Middle frontal gyrus (tissue), 1 donor: Measurements from ENCODE around the gene RHCE.
"Not testable (repeated sequence)": the region's sequence is repeated elsewhere in the genome, so short reads cannot be mapped to it uniquely, and the experiment has no call there.

Source experiments
- DNase-seq: peaks from one replicate; pipeline ENCODE4 v3.0.0-alpha.2; 2015; ENCODE audit warnings: low spot score; ENCODE audit errors: extremely low spot score

The RHCE gene

GRCh38 chr1:25420715-25421114 is at the start of gene RHCE:
RHCE (minus strand) TSS chr1:25420825; CDS start chr1:25420786, 39 bp downstream.
- not testable (repeated sequence) for DNase-seq

- DNase-seq: no peak
These were observed 48.6 kb upstream of the RHCE start for GRCh38 chr1:25469177-25469576.

- no peak for DNase-seq
These were observed 47.4 kb upstream of the RHCE start for GRCh38 chr1:25468033-25468432.

GRCh38 chr1:25467616-25468015 is 47.0 kb upstream of the RHCE start:
- DNase-seq: no peak

- no peak for DNase-seq
These were observed 46.6 kb upstream of the RHCE start for GRCh38 chr1:25467193-25467592.

GRCh38 chr1:25462732-25463131 is 42.1 kb upstream of the RHCE start:
- DNase-seq: no peak

GRCh38 chr1:25461849-25462248 is 41.2 kb upstream of the RHCE start:
- DNase-seq: no peak

- not testable (repeated sequence) for DNase-seq
These were observed 40.2 kb upstream of the RHCE start for GRCh38 chr1:25460816-25461215.

- DNase-seq: no peak
These were observed 39.4 kb upstream of the RHCE start for GRCh38 chr1:25460020-25460419.

GRCh38 chr1:25458541-25459298 is 38.1 kb upstream of the RHCE start:
- DNase-seq: no peak

GRCh38 chr1:25456502-25456901 is 35.9 kb upstream of the RHCE start:
- no peak for DNase-seq

- no peak for DNase-seq
These were observed 31.3 kb upstream of the RHCE start for GRCh38 chr1:25451908-25452307.

- no peak for DNase-seq
These were observed 30.3 kb upstream of the RHCE start for GRCh38 chr1:25450891-25451290.

- no peak for DNase-seq
These were observed 26.9 kb upstream of the RHCE start for GRCh38 chr1:25447547-25447946.

GRCh38 chr1:25445993-25446538 is 25.4 kb upstream of the RHCE start:
- no peak for DNase-seq

- DNase-seq: not testable (repeated sequence)
These were observed 24.0 kb upstream of the RHCE start for GRCh38 chr1:25444604-25445003.

- no peak for DNase-seq
These were observed 22.5 kb upstream of the RHCE start for GRCh38 chr1:25443030-25443699.

- no peak for DNase-seq
These were observed 21.6 kb upstream of the RHCE start for GRCh38 chr1:25442178-25442577.

GRCh38 chr1:25439287-25439686 is 18.7 kb upstream of the RHCE start:
- no peak for DNase-seq

- no peak for DNase-seq
These were observed 17.0 kb upstream of the RHCE start for GRCh38 chr1:25437672-25438071.

- no peak for DNase-seq
These were observed 14.9 kb upstream of the RHCE start for GRCh38 chr1:25435397-25436108.
